ENCODE measurements around the gene CATSPERD.
"Not testable (repeated sequence)": the region's sequence is repeated elsewhere in the genome, so short reads cannot be mapped to it uniquely, and the experiment has no call there.

Gene CATSPERD

GRCh38 chr19:5742051-5742450 is 21.6 kb downstream of the CATSPERD start:
- no peak for DNase-seq (ENCODE audit: low read depth, low spot score)

- no peak for DNase-seq (ENCODE audit: low read depth, low spot score)
Observed at GRCh38 chr19:5743630-5744029, 23.2 kb downstream of the CATSPERD start.

- DNase-seq (ENCODE audit: low read depth, low spot score), result not testable (repeated sequence)
Observed at GRCh38 chr19:5744999-5745398, 24.6 kb downstream of the CATSPERD start.

- DNase-seq (ENCODE audit: low read depth, low spot score), result not testable (repeated sequence)
Observed at GRCh38 chr19:5748920-5749319, 28.5 kb downstream of the CATSPERD start.

GRCh38 chr19:5749505-5749904 is 29.1 kb downstream of the CATSPERD start:
- no peak for DNase-seq (ENCODE audit: low read depth, low spot score)

GRCh38 chr19:5751709-5752108 is 31.3 kb downstream of the CATSPERD start:
- no peak for DNase-seq (ENCODE audit: low read depth, low spot score)

GRCh38 chr19:5753743-5754142 is 33.3 kb downstream of the CATSPERD start:
- no peak for DNase-seq (ENCODE audit: low read depth, low spot score)

- no peak for DNase-seq (ENCODE audit: low read depth, low spot score)
Observed at GRCh38 chr19:5762608-5763217, 42.3 kb downstream of the CATSPERD start.

- no peak for DNase-seq (ENCODE audit: low read depth, low spot score)
Observed at GRCh38 chr19:5765220-5765619, 44.8 kb downstream of the CATSPERD start.

- no peak for DNase-seq (ENCODE audit: low read depth, low spot score)
Observed at GRCh38 chr19:5767949-5768348, 47.5 kb downstream of the CATSPERD start.

GRCh38 chr19:5772416-5772815 is 52.0 kb downstream of the CATSPERD start:
- no peak for DNase-seq (ENCODE audit: low read depth, low spot score)

- DNase-seq (ENCODE audit: low read depth, low spot score), result no peak
Observed at GRCh38 chr19:5773276-5773675, 52.8 kb downstream of the CATSPERD start.

- DNase-seq (ENCODE audit: low read depth, low spot score), result no peak
Observed at GRCh38 chr19:5774921-5775320, 54.5 kb downstream of the CATSPERD start.

GRCh38 chr19:5775668-5776309 is 55.4 kb downstream of the CATSPERD start:
- DNase-seq (ENCODE audit: low read depth, low spot score), result no peak

- DNase-seq (ENCODE audit: low read depth, low spot score), result no peak
Observed at GRCh38 chr19:5778402-5778801, 58.0 kb downstream of the CATSPERD start.

- not testable (repeated sequence) for DNase-seq (ENCODE audit: low read depth, low spot score)
Observed at GRCh38 chr19:5780916-5781315, 60.5 kb downstream of the CATSPERD start.

- DNase-seq (ENCODE audit: low read depth, low spot score), result no peak
Observed at GRCh38 chr19:5782322-5782721, 61.9 kb downstream of the CATSPERD start.

- DNase-seq (ENCODE audit: low read depth, low spot score), result no peak
Observed at GRCh38 chr19:5782945-5783919, 62.8 kb downstream of the CATSPERD start.

GRCh38 chr19:5784581-5785147 is 64.2 kb downstream of the CATSPERD start, which contains the start of gene PRR22:
Gene PRR22 (minus strand): TSS chr19:5784746. CDS start chr19:5784660, 86 bp downstream.
- DNase-seq (ENCODE audit: low read depth, low spot score), result no peak

GRCh38 chr19:5785423-5785822 is 65.0 kb downstream of the CATSPERD start:
- DNase-seq (ENCODE audit: low read depth, low spot score), result no peak

GRCh38 chr19:5786593-5787408 is 66.4 kb downstream of the CATSPERD start:
- DNase-seq (ENCODE audit: low read depth, low spot score), result no peak
